Head of caudate nucleus (tissue), 42 donors: ENCODE measurements around the gene CDK5RAP3.
"Not testable (repeated sequence)": the region's sequence is repeated elsewhere in the genome, so short reads cannot be mapped to it uniquely, and the experiment has no call there.

ENCODE experiments used
- DNase-seq, 42 donors: peaks; one replicate each; pipeline versions ENCODE4 v3.0.0 to v3.0.0-alpha.2; 2020 to 2021; ENCODE audit warnings: mixed read lengths in 7 of 42
- intact Hi-C: fragments of 100-400 bp; cut with DNase I; formaldehyde crosslinking; loops from one replicate; pipeline ENCODE4 v1.15.0; 2022

Gene CDK5RAP3

DNA sequence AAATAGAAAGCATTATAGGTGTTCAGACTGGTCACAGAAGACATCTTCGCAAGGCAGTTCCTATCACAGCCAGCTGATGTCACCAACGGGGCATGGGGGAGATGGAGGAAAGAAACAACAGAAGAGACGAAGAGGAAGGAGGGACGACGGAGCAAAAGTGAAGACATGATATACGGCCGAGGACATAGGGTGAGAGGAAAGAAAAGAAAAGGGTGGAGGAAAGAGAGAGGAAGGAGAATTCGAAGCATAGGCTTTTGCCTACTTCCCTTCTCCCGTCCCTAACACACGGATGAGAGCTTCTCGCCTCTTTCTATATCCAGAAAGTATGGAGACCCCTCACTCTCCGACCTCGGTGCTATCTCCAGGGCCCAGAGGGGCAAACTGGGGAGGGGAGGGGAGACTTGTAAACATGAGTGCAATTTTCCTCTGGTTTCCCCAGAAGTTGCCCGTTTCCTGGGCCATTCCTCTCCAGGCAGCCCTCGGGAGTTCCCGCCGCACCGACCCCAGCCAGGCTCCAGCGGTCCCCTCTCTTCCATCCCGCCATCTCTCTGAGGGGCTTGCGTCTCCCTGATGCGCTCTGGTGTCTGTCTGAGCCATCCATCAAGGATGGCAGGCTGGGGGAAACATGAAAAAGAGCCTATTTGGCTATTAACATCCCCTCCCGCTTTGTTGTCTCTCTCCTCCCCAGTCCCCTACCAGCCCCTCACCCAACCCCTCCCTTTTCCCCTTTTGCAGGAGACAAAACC is 40.7 kb downstream of the CDK5RAP3 start:
- intact Hi-C loops: no loop called here

GRCh38 chr17:48012151-48012520 is 41.2 kb downstream of the CDK5RAP3 start:
- DNase-seq: peak in 41 of 42 donors; percentile 44 to 89 (median 73)
- intact Hi-C loops: no loop called here

More for the DNA sequence above, 40.7 kb downstream of the CDK5RAP3 start:
- peak in 4 of 42 donors; percentile 25 to 56 (median 46) for DNase-seq

GRCh38 chr17:48012654-48013053 is 41.7 kb downstream of the CDK5RAP3 start:
- intact Hi-C loops: no loop called here

DNA sequence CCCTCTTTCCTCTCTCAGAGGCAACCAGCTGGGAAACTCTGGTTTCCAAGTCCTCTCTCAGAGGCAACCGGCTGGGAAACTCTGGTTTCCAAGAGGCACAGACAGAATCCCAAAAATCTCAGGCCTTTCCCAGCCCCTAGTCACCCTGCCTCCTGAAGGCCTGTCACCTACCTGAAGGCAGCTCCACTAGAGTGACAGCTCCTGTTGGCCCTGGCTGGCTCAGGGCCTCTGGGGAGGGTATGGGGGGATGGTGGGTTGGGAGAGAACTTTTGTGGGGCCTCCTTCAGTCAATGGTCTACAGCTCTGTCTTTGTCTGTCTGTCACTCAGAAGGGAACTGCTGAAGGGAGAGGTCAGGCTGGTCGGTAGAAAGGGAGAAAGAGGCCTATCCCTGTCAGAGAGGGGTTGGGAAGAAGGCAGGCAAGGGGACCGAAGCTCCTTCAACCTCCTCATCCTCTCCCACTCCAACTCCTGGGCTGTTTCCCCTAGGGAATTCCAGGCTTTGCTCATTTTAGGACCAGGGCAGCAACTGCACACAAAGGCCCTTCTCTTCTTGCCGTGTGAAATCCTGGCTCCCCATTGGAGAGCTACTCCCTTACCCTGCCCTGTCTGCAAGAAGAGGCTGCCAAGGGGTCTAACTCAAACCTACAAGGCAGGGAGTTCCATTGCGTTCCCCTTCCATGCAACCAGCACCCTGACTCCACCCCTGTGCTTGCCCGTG is 43.1 kb downstream of the CDK5RAP3 start:
- DNase-seq: peak in 1 of 42 donors; percentile 9
- intact Hi-C loops: no loop called here

More at GRCh38 chr17:48012654-48013053, 41.7 kb downstream of the CDK5RAP3 start:
- DNase-seq: no peak

DNA sequence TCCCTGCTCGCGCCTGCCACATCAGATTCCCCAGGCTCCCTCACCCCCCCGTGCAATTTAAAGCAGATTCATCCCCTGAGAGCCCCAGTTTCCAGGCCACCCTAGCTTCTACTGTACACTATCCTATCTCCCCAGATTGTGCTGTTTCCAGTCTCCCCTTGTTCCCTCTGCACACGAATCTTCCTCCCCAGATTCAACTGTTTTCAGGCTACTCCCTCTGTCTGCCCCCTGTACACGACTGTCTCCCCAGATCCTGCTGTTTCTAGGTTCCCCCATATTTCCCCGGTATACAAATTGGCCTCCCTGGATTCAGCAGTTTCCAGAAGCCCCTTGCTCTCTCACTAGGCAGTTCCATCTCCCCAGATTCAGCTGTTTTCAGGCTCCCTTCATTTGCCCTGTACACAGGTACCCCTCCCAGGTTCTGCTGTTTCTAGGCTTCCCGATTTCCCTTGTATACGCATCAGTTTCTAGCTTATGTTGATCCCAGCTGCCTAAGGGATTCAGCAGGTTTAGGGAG is 43.7 kb downstream of the CDK5RAP3 start:
- intact Hi-C loops: no loop called here
- peak in 1 of 42 donors; percentile 14 for DNase-seq

DNA sequence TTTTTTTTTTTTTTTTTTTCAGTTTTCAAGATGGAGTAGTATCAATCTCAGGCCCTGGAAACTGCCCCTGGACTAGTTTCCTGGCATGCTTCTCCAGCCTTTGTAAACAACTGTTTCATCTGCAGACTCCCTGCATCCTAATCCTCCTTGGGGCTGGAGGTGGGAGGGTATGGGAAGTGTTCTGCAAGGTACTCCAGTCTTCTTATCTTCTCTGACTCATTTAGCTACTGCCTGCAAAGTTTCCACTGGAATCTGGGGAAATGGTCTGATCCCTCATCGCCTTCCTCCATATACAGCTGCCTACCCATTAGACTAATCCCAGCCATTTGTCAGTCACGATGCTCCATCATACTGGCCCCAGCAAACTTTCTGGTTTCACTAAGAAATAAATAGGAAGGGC is 45.2 kb downstream of the CDK5RAP3 start:
- intact Hi-C loops: loop anchor here (2.0 kb wide), 1 partner anchor 67 kb away; no protein-coding TSS in a partner anchor
- DNase-seq: peak in 1 of 42 donors; percentile 43

- intact Hi-C loops: loop anchor here (2.0 kb wide), 2 partner anchors 39 to 69 kb away; no protein-coding TSS in a partner anchor
- not testable (repeated sequence) for DNase-seq
These were observed 46.9 kb downstream of the CDK5RAP3 start for GRCh38 chr17:48017817-48018158.

- intact Hi-C loops: no loop called here
- no peak for DNase-seq
These were observed 51.0 kb downstream of the CDK5RAP3 start for GRCh38 chr17:48021934-48022333.

DNA sequence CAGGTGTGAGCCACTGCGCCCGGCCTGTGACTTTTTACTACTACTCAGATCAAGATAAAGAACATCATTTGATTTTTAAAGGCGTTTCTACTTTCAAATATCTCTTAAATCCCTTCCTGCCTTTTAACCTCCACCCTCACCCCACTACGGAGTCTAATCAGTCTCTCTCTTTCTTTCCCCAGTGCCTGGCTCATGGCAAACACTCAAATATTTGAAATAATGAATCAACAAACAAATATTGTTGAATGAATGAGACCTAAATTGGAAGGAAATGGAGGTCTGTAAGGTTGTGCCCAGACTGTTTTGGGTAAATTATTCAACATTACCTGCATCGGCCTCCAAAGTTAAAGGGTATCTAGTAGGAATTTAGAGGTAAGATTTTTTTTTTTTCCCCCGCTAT is 52.0 kb downstream of the CDK5RAP3 start:
- DNase-seq: no peak
- intact Hi-C loops: no loop called here

DNA sequence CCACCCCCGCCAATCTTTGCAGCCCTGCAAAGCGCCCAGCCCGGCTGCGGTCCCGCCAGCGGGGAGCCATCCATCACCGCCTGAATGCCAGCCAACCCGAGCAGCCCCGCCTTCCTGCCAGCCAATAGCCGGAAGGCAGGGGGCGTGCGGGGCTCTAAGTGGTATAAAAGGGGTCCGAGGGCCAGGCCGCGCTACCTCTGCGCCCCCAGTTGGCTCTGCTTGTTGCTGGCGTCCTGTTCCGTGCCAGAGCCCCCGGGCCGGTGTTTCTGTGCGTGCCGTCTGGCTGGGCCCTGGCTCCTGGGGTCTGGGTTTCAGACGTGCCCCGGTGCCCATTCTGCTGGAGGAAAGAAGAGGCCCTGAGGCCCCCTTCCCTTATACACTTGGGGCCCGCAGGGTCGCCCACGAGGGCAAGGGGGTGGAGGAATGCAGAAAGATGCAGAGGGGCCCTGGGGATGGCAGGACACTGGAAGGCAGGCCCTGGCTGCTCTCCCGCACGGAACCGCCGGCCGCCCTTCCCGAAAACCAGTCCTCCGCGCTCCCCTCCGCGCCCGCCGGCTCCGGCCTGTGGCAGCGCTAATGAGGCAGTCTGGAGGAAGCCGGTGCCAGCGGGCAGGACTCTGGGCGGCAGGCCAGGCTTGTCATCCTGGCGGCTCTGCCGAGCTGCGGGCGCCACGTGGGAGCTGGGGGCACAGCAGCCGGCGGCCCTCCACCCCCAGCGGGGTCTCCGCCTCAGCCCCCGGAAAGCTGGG is 52.7 kb downstream of the CDK5RAP3 start:
- peak; percentile 74 to 96 (median 88) for DNase-seq
- intact Hi-C loops: loop anchor here (2.0 kb wide), 2 partner anchors 51 to 595 kb away; no protein-coding TSS in a partner anchor

GRCh38 chr17:48024149-48025039 is 53.5 kb downstream of the CDK5RAP3 start:
- intact Hi-C loops: loop anchor here (2.0 kb wide), 2 partner anchors 50 to 594 kb away; no protein-coding TSS in a partner anchor
- peak in 16 of 42 donors; percentile 19 to 61 (median 44) for DNase-seq

DNA sequence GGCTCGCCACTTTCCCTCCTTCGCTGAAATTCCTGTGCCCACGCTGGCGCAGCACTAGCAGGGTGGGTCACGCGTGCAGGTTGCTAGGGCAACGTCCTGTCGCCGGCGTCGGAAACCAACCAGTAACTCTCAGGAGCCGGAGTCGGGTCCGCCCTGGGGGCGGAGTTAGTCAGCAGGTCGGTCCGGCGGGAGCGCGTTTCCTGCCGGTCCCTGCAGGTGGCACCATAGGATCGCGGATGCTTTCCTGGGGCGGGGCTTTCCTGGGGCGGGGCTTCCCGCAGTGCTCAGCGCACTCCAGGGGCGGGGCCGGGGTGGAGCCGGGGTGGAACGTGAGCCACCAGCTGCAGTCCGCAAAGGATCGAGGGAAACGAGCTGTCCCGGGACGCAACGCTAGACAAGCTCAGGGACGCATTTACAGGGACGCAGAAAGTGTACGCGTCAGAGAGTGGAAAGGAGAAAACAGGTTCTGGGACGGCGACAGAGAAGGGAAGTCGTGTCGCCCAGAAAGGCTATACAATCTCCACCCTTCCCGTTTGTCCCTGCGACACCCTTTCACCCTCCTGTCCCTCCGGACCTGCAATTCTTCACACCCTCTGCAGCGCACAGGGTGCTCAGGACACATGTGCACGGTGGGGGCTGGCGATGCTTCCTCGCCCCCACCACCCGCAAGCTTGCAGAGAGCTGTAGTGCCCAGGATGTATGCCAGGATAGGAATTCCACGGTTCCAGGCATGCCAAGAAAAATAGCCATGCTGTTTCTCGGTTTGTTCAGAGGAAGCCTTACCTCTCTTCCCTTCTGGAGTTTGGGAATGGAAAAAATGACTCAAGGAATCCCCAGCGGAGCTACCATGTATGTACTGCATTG is 54.4 kb downstream of the CDK5RAP3 start:
- intact Hi-C loops: loop anchor here (2.0 kb wide), 2 partner anchors 50 to 594 kb away; no protein-coding TSS in a partner anchor
- peak; percentile 97 to 100 (median 98) for DNase-seq

- intact Hi-C loops: loop anchor here (2.0 kb wide), 3 partner anchors 49 to 593 kb away; no protein-coding TSS in a partner anchor
- DNase-seq: no peak
These were observed 55.1 kb downstream of the CDK5RAP3 start for GRCh38 chr17:48025904-48026501.

DNA sequence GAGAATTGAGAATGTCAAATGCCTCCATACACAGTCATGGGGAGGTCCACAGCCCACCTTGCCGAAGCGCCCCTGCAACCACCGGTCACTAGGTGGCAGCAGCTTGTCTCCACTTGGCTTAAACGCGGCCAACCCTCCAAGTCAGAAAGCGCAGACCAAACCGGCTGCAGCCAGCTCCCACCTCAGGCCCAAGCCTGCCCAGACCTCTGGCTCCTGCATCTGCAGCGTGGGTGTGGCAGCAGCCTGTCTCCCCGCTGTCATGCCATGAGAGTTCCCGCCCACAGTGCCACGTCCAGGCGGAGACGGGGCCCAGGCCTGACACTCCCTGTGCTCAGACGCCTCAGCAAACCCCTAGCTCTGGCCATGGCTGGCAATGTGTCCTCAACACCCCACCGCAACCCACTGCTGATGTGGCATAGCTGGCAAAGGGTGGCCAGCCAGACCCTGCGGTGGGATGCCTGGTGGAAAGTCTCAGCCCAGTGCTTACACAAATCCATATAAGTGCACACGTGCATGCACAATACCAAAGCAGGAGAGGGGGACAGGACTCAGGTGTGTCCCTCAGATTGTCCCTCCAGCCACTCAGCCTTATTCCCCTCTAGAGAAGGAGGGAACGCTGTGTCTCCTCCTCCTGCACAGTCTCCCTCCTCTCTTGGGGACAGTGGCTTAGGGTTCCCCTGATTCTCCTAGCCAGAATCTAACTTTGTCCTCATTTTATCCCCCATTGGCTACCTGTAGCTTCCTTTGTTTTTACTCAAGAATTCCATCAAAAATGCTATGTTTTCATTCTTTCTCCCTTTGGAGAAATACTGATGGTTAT is 55.8 kb downstream of the CDK5RAP3 start:
- intact Hi-C loops: loop anchor here (2.0 kb wide), 1 partner anchor 104 kb away; no protein-coding TSS in a partner anchor
- DNase-seq: peak; percentile 66 to 92 (median 82)

DNA sequence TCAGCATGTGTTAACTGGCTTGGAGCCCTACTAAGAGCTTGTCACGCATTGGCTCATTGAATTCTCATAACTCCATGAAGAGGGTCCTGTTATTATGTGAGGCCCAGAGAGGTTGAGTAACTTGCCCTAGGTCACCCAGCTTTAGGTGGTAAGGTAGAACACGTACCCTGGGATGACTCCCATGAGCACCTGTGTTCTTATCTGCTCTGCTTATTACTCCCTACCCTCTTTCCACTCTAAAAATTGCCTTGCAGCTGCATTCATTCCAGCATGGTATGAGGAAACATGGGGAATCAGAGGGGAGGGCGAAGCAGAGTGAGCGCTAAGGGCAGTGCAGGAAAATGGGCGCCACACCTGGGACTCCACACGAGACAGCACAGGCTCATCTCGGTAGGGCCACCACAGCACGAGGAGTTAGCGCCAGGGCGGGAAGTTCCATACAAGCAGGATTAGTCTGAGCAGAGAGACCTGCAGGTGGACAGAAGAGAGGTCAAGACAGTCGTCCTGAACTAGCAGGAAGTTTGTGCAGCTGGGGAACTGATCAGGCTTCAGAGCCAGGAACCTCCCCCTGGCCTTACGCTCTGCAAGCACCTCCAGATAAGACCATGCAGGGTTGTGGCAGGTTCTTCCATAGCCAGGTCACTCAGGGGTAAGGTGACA is 56.5 kb downstream of the CDK5RAP3 start:
- intact Hi-C loops: loop anchor here (2.0 kb wide), 1 partner anchor 103 kb away; no protein-coding TSS in a partner anchor
- no peak for DNase-seq
